Spleen (tissue), 11 donors: ENCODE results near the gene PRSS27. TPM values are rescaled to one million over a fixed set of nuclear protein-coding genes. Genes with fewer than 3 reads are reported as not detected.
"Not testable (repeated sequence)": the region's sequence is repeated elsewhere in the genome, so short reads cannot be mapped to it uniquely, and the experiment has no call there.

Source experiments
- DNase-seq: peaks from one replicate; pipeline ENCODE4 v3.0.0-alpha.2; 2020
- H3K27ac ChIP-seq, 8 donors: fragments of 200-600 bp; sonication (generic) in 7 of 8; 1 replicate in 4 of 8; 2 replicates in 4 of 8; pipeline versions ENCODE4 v1.5.0 to v1.8.0; 2016 to 2021; ENCODE audit warnings: inconsistent platforms in 4 of 8, mild to moderate bottlenecking in 4 of 8, moderate library complexity in 1 of 8
- H3K27me3 ChIP-seq, 7 donors: fragments of 200-600 bp; sonication (generic) in 6 of 7; replicated peaks in 1 of 7; 1 replicate in 4 of 7; 2 replicates in 3 of 7; pipeline versions ENCODE4 v1.5.0 to v1.8.0; 2016 to 2021; ENCODE audit warnings: inconsistent platforms in 3 of 7, mild to moderate bottlenecking in 1 of 7
- H3K36me3 ChIP-seq, 6 donors: fragments of 200-600 bp; sonication (generic) in 5 of 6; 1 replicate in 4 of 6; 2 replicates in 2 of 6; pipeline versions ENCODE4 v1.5.0 to v1.8.0; 2016 to 2021; ENCODE audit warnings: inconsistent platforms in 2 of 6
- H3K4me1 ChIP-seq, 6 donors: fragments of 200-600 bp; sonication (generic) in 5 of 6; 1 replicate in 3 of 6; 2 replicates in 3 of 6; pipeline versions ENCODE4 v1.5.0 to v1.8.0; 2016 to 2021; ENCODE audit warnings: inconsistent platforms in 3 of 6
- H3K4me3 ChIP-seq, 8 donors: fragments of 200-600 bp; sonication (generic) in 7 of 8; 1 replicate in 4 of 8; 2 replicates in 4 of 8; pipeline versions ENCODE4 v1.5.0 to v1.8.0; 2016 to 2021; ENCODE audit warnings: inconsistent platforms in 4 of 8, mild to moderate bottlenecking in 4 of 8, moderate library complexity in 2 of 8
- H3K9me3 ChIP-seq, 8 donors: fragments of 200-600 bp; sonication (generic) in 7 of 8; 1 replicate in 4 of 8; 2 replicates in 4 of 8; pipeline versions ENCODE4 v1.5.0 to v1.8.0; 2016 to 2021; ENCODE audit warnings: inconsistent platforms in 4 of 8
- POLR2A ChIP-seq, 3 donors: fragments of 450-650 bp; IDR thresholded peaks; one replicate each; pipeline ENCODE4 v1.5.1; 2017; ENCODE audit warnings: antibody characterized with exemption in 3 of 3, mild to moderate bottlenecking in 1 of 3
- POLR2AphosphoS5 ChIP-seq, 3 donors: sonication (generic); formaldehyde crosslinking; IDR thresholded peaks; one replicate each; pipeline ENCODE4 v1.5.1; 2017; ENCODE audit warnings: antibody characterized with exemption in 3 of 3
- WGBS, 5 donors: extraction: QIAGEN DNeasy Blood & Tissue Kit in 3 of 5; methylation state at CpG; one replicate each; pipeline versions ENCODE4 v1.1.5 to v1.1.7; 2013 to 2018; 5-methylcytosine and 5-hydroxymethylcytosine counted together
- intact Hi-C: fragments of 100-400 bp; cut with DNase I; formaldehyde crosslinking; loops from one replicate; pipeline ENCODE4 v1.15.0; 2023; ENCODE audit warnings: low total_unique reads
- polyA plus RNA-seq, 3 donors: library from polyadenylated mRNA; stranded (reverse); fragments of 200-250 nt; gene quantifications; one replicate each; pipeline ENCODE4 v1.2.1, GENCODE V29; 2013
- total RNA-seq, 7 donors: library from RNA; depleted of rRNA in 3 of 7; stranded (reverse); fragments of >200 nt in 3 of 7; fragmentation: NEBNext Ultra II Directional in 4 of 7; extraction: Animal tissue kit (Norgen Biotek cat#: 25700) in 4 of 7; gene quantifications; one replicate each; pipeline versions ENCODE4 v1.1.0 to v1.2.1, GENCODE V29; 2016 to 2021
- TF ChIP-seq, protein P1 (sequence below), 11 experiments: fragments of 200-600 bp in 7 of 11; fragments of 450-650 bp in 4 of 11; sonication (generic) in 4 of 11; IDR thresholded peaks in 8 of 11; conservative IDR thresholded peaks in 3 of 11; 1 replicate in 7 of 11; 2 replicates in 4 of 11; pipeline versions ENCODE4 v1.4.0 to v1.8.0; 2016 to 2021; ENCODE audit warnings: antibody characterized with exemption in 11 of 11, inconsistent platforms in 4 of 11, mild to moderate bottlenecking in 1 of 11
- donor health status: healthy with polysubstance abuse.
- donor health status: DM: no; HTN: no; CAD: no; lungs with moderate emphysema.
- donor health status: DM: no; HTN: no; CAD: no.
- donor health status: Bipolar disorder and iron deficiency.
- donor health status: healthy.
- donor health status: DM: no; HTN: no; CAD: no.
- donor health status: DM: yes; HTN: yes; CAD: no.

Gene PRSS27
- total and polyA plus RNA-seq, 10 donors: 0.84 to 2.1 (median 1.2) TPM

GRCh38 chr16:2678206-2678965, 41.6 kb downstream of the PRSS27 start:
- intact Hi-C loops, H3K27ac ChIP-seq, H3K9me3 ChIP-seq, H3K36me3 ChIP-seq, H3K4me3 ChIP-seq, DNase-seq, H3K27me3 ChIP-seq: not testable (repeated sequence)
- WGBS, 5 donors: 89 to 94% (median 93%) methylated on average over 11 to 18 of the region's 23 CpGs
- peaks cover 12 to 40% (median 29%) of the 10 kb centered on the region in 6 donors for H3K4me1 ChIP-seq

- H3K9me3 ChIP-seq, H3K36me3 ChIP-seq, H3K4me3 ChIP-seq, intact Hi-C loops, DNase-seq, H3K27ac ChIP-seq, H3K27me3 ChIP-seq: not testable (repeated sequence)
- WGBS, 5 donors: 86 to 96% (median 91%) methylated on average over 3 of the region's 3 CpGs
- peaks cover 18 to 38% (median 28%) of the 10 kb centered on the region in 6 donors for H3K4me1 ChIP-seq
These were observed 43.1 kb downstream of the PRSS27 start for GRCh38 chr16:2676937-2677336.

DNA sequence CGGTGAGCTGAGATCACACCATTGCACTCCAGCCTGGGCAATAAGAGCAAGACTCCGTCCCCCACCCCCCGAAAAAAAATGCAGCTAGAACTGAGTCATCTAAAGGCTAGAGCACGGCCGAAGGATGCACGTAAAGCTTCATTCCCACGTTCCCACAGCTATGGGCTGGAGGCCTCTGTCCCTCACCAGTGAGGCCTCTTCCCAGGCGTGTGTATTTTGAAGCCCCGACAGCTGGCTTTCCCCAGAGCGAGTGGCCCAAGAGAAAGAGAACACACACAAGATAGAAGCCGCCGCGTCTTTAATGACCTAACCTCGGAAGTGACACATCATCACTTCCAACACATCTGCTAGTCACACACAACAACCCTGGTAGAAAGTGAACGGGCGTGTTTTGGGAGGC, 44.3 kb downstream of the PRSS27 start:
- 85 to 92% (median 90%) methylated on average over 16 of the region's 16 CpGs for WGBS, 5 donors

DNA sequence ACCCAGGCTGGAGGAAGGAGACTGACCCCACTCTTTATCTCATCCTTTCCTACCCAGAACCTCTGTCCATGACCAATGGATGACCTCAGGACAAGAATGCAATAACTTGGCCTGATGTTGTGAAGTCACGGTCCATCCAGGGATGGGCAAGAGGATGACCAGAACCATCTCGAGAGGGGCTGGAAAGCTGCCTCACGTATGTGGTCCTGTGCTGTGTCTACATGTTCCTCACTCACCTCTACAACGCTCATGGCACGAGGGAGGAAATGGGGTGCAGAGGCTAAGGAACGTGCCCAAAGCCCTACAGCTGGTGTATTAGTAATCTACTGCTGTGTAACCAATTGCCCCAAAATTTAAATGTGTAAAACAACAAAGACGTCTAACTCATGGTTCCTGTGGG, 45.0 kb downstream of the PRSS27 start:
- TF ChIP-seq POLR2AphosphoS5 (IDR thresholded peaks at IDR 0.05): no peak
- TF ChIP-seq, protein P1, sequence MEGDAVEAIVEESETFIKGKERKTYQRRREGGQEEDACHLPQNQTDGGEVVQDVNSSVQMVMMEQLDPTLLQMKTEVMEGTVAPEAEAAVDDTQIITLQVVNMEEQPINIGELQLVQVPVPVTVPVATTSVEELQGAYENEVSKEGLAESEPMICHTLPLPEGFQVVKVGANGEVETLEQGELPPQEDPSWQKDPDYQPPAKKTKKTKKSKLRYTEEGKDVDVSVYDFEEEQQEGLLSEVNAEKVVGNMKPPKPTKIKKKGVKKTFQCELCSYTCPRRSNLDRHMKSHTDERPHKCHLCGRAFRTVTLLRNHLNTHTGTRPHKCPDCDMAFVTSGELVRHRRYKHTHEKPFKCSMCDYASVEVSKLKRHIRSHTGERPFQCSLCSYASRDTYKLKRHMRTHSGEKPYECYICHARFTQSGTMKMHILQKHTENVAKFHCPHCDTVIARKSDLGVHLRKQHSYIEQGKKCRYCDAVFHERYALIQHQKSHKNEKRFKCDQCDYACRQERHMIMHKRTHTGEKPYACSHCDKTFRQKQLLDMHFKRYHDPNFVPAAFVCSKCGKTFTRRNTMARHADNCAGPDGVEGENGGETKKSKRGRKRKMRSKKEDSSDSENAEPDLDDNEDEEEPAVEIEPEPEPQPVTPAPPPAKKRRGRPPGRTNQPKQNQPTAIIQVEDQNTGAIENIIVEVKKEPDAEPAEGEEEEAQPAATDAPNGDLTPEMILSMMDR (IDR thresholded peaks at IDR 0.05 in 8 of 11, conservative IDR thresholded peaks at IDR 0.05 in 3 of 11): no peak
- no peak for TF ChIP-seq POLR2A (IDR thresholded peaks at IDR 0.05)
- DNase-seq: no peak
- 80 to 92% (median 88%) methylated on average over 7 of the region's 7 CpGs for WGBS, 5 donors
- Histone ChIP-seq H3K27ac (peak overlapping the region in 6 of 8 donors; percentile 54 to 97 (median 92)), H3K9me3 (no peaks in the 10 kb centered on the region), H3K27me3 (no peaks in the 10 kb centered on the region), H3K4me3 (peak overlapping the region in 1 of 8 donors; percentile 5), H3K36me3 (peaks cover 0 to 9% (median 0%) of the 10 kb centered on the region in 6 donors), H3K4me1 (peaks cover 14 to 41% (median 31%) of the 10 kb centered on the region in 6 donors)
- intact Hi-C loops: no loop called here

More for the DNA sequence above, 44.3 kb downstream of the PRSS27 start:
- no peak overlapping the region for H3K4me3 ChIP-seq
- TF ChIP-seq POLR2A (IDR thresholded peaks at IDR 0.05): no peak
- TF ChIP-seq POLR2AphosphoS5 (IDR thresholded peaks at IDR 0.05): no peak
- TF ChIP-seq, protein P1 (IDR thresholded peaks at IDR 0.05 in 8 of 11, conservative IDR thresholded peaks at IDR 0.05 in 3 of 11): no peak
- peaks cover 14 to 37% (median 27%) of the 10 kb centered on the region in 6 donors for H3K4me1 ChIP-seq
- no peaks in the 10 kb centered on the region for H3K9me3 ChIP-seq
- H3K27me3 ChIP-seq: no peaks in the 10 kb centered on the region
- H3K36me3 ChIP-seq: peaks cover 0 to 13% (median 0%) of the 10 kb centered on the region in 6 donors
- no peak for DNase-seq
- intact Hi-C loops: no loop called here
- peak overlapping the region in 2 of 8 donors; percentile 95 to 97 for H3K27ac ChIP-seq
